ES-I3 (cell line): ENCODE measurements around the gene AMOTL2.

Source experiments
- H3K36me3 ChIP-seq: 2 replicates; pipeline ENCODE4 v1.6.1; 2013; ENCODE audit warnings: mild to moderate bottlenecking, low read length, control low read depth, moderate library complexity; ENCODE audit not compliant: insufficient read depth
- H3K4me1 ChIP-seq: 2 replicates; pipeline ENCODE4 v1.6.1; 2013; ENCODE audit warnings: mild to moderate bottlenecking, control low read depth, low read length; ENCODE audit not compliant: insufficient read depth
- H3K9ac ChIP-seq: 2 replicates; pipeline ENCODE4 v1.6.1; 2013; ENCODE audit warnings: low read depth, mild to moderate bottlenecking, low read length, moderate library complexity
- H3K9me3 ChIP-seq: 2 replicates; pipeline ENCODE4 v1.6.1; 2013; ENCODE audit warnings: mild to moderate bottlenecking, low read length, moderate library complexity; ENCODE audit not compliant: control insufficient read depth, insufficient read depth

The AMOTL2 gene

GRCh38 chr3:134320749-134321148, 53.5 kb downstream of the AMOTL2 start:
- Histone ChIP-seq H3K9ac (no peak overlapping the region), H3K9me3 (no peaks in the 10 kb centered on the region; the same call in 1 of the 2 replicates), H3K36me3 (no peaks in the 10 kb centered on the region), H3K4me1 (peaks cover 18% of the 10 kb centered on the region)

- no peak overlapping the region for H3K9ac ChIP-seq
- no peaks in the 10 kb centered on the region for H3K9me3 ChIP-seq
- H3K4me1 ChIP-seq, result peaks cover 18% of the 10 kb centered on the region
- no peaks in the 10 kb centered on the region for H3K36me3 ChIP-seq
Observed at GRCh38 chr3:134319931-134320330, 54.3 kb downstream of the AMOTL2 start.

GRCh38 chr3:134318166-134318565, 56.1 kb downstream of the AMOTL2 start:
- Histone ChIP-seq H3K9me3 (no peaks in the 10 kb centered on the region), H3K36me3 (no peaks in the 10 kb centered on the region), H3K9ac (no peak overlapping the region), H3K4me1 (peaks cover 28% of the 10 kb centered on the region)

GRCh38 chr3:134317106-134317947, 56.9 kb downstream of the AMOTL2 start:
- no peaks in the 10 kb centered on the region for H3K9me3 ChIP-seq
- H3K4me1 ChIP-seq, result peaks cover 28% of the 10 kb centered on the region
- no peak overlapping the region for H3K9ac ChIP-seq
- H3K36me3 ChIP-seq, result no peaks in the 10 kb centered on the region

GRCh38 chr3:134315286-134316106, 58.8 kb downstream of the AMOTL2 start:
- Histone ChIP-seq H3K9me3 (no peaks in the 10 kb centered on the region), H3K9ac (no peak overlapping the region), H3K36me3 (no peaks in the 10 kb centered on the region), H3K4me1 (peaks cover 26% of the 10 kb centered on the region)

- Histone ChIP-seq H3K9ac (no peak overlapping the region), H3K36me3 (no peaks in the 10 kb centered on the region), H3K9me3 (no peaks in the 10 kb centered on the region), H3K4me1 (peaks cover 30% of the 10 kb centered on the region)
Observed at GRCh38 chr3:134314588-134315285, 59.5 kb downstream of the AMOTL2 start.

- peak overlapping the region; percentile 88 for H3K9ac ChIP-seq
- H3K36me3 ChIP-seq, result no peaks in the 10 kb centered on the region
- peaks cover 31% of the 10 kb centered on the region for H3K4me1 ChIP-seq
- no peaks in the 10 kb centered on the region for H3K9me3 ChIP-seq
Observed at GRCh38 chr3:134313847-134314587, 60.2 kb downstream of the AMOTL2 start.

- H3K4me1 ChIP-seq, result peaks cover 37% of the 10 kb centered on the region
- no peaks in the 10 kb centered on the region for H3K36me3 ChIP-seq
- H3K9ac ChIP-seq, result peak overlapping the region; percentile 88
- no peaks in the 10 kb centered on the region for H3K9me3 ChIP-seq
Observed at GRCh38 chr3:134312873-134313846, 61.1 kb downstream of the AMOTL2 start.

GRCh38 chr3:134312072-134312872, 62.0 kb downstream of the AMOTL2 start:
- Histone ChIP-seq H3K9ac (peak overlapping the region; percentile 39; the same call in 1 of the 2 replicates), H3K4me1 (peaks cover 42% of the 10 kb centered on the region), H3K9me3 (no peaks in the 10 kb centered on the region), H3K36me3 (no peaks in the 10 kb centered on the region)

GRCh38 chr3:134311693-134312071, 62.6 kb downstream of the AMOTL2 start:
- no peak overlapping the region for H3K9ac ChIP-seq
- H3K9me3 ChIP-seq, result no peaks in the 10 kb centered on the region
- no peaks in the 10 kb centered on the region for H3K36me3 ChIP-seq
- peaks cover 42% of the 10 kb centered on the region for H3K4me1 ChIP-seq

- Histone ChIP-seq H3K9ac (no peak overlapping the region), H3K4me1 (peaks cover 42% of the 10 kb centered on the region), H3K36me3 (no peaks in the 10 kb centered on the region), H3K9me3 (no peaks in the 10 kb centered on the region)
Observed at GRCh38 chr3:134311265-134311664, 63.0 kb downstream of the AMOTL2 start.

GRCh38 chr3:134309987-134310700, 64.1 kb downstream of the AMOTL2 start:
- Histone ChIP-seq H3K9ac (no peak overlapping the region), H3K36me3 (no peaks in the 10 kb centered on the region), H3K9me3 (no peaks in the 10 kb centered on the region), H3K4me1 (peaks cover 33% of the 10 kb centered on the region)
